PC-3 (cell line): ENCODE measurements around the gene HK1. TPM values are rescaled to one million over a fixed set of nuclear protein-coding genes. Genes with fewer than 3 reads are reported as not detected.
A peak's percentile ranks its signal among the peaks of the same experiment; 100 is the strongest.

Experiments
- ATAC-seq: fragments of 200-7000 bp; cut with Tn5 transposase; 2 replicates; pipeline ENCODE4 v1.9.1; 2020; ENCODE audit warnings: mild to moderate bottlenecking, moderate library complexity
- BruUV-seq: library from RNA; stranded (reverse); fragments of 400-500 nt; replicated peaks from 2 replicates; lab custom pipeline; 2021; lab: Mats Ljungman, UMichigan
- CTCF ChIA-PET: fragments of 300-600 bp; sonication (Branson Sonifier 250); formaldehyde crosslinking; loops from one replicate; lab custom pipeline; 2022; ENCODE audit warnings: antibody characterized with exemption; lab: Charles Lee
- POLR2A ChIA-PET: fragments of 300-600 bp; sonication (Branson Sonifier 250); formaldehyde crosslinking; loops from one replicate; lab custom pipeline; 2022; ENCODE audit warnings: antibody characterized with exemption; ENCODE audit not compliant: unreplicated experiment; lab: Charles Lee
- DNase-seq: peaks from one replicate; pipeline ENCODE4 v3.0.0-alpha.2; 2015
- H2AFZ ChIP-seq: fragments of 300-600 bp; sonication (generic); 2 replicates; pipeline ENCODE4 v1.6.0; 2016; ENCODE audit warnings: antibody characterized with exemption, low read length
- H3F3A ChIP-seq: fragments of 300-600 bp; sonication (generic); one replicate; pipeline ENCODE4 v1.6.0; 2017; ENCODE audit warnings: antibody characterized with exemption, low read length, control low read depth, mild to moderate bottlenecking; ENCODE audit not compliant: unreplicated experiment
- H3K27ac ChIP-seq: fragments of 300-600 bp; sonication (generic); 2 replicates; pipeline ENCODE4 v1.5.1; 2016; ENCODE audit warnings: mild to moderate bottlenecking, low read length
- H3K27me3 ChIP-seq: fragments of 300-600 bp; sonication (generic); 2 replicates; pipeline ENCODE4 v1.6.1; 2016; ENCODE audit warnings: low read length, mixed read lengths
- H3K36me3 ChIP-seq: fragments of 300-600 bp; sonication (generic); 2 replicates; pipeline ENCODE4 v1.6.1; 2016; ENCODE audit warnings: low read depth, mixed run types, low read length, mixed read lengths
- H3K4me1 ChIP-seq: fragments of 300-600 bp; sonication (generic); 2 replicates; pipeline ENCODE4 v1.5.1; 2016; ENCODE audit warnings: low read length; ENCODE audit not compliant: insufficient read depth
- H3K4me2 ChIP-seq: fragments of 300-600 bp; sonication (generic); 2 replicates; pipeline ENCODE4 v1.6.0; 2016; ENCODE audit warnings: low read length
- H3K4me3 ChIP-seq: fragments of 300-600 bp; sonication (generic); 2 replicates; pipeline ENCODE4 v1.5.1; 2016; ENCODE audit warnings: mild to moderate bottlenecking, low read length, mixed read lengths
- H3K79me2 ChIP-seq: fragments of 300-600 bp; sonication (generic); 2 replicates; pipeline ENCODE4 v1.6.1; 2017; ENCODE audit warnings: low read length, mixed read lengths
- H3K9ac ChIP-seq: fragments of 300-600 bp; sonication (generic); 2 replicates; pipeline ENCODE4 v1.6.0; 2016; ENCODE audit warnings: mild to moderate bottlenecking, low read length
- H3K9me2 ChIP-seq: fragments of 300-600 bp; sonication (generic); replicated peaks from 2 replicates; pipeline ENCODE4 v1.6.1; 2016; ENCODE audit warnings: mixed run types, low read length, mixed read lengths
- H3K9me3 ChIP-seq: fragments of 300-600 bp; sonication (generic); 2 replicates; pipeline ENCODE4 v1.6.1; 2016; ENCODE audit warnings: low read length, mixed read lengths
- H4K20me1 ChIP-seq: fragments of 300-600 bp; sonication (generic); 2 replicates; pipeline ENCODE4 v1.6.1; 2016; ENCODE audit warnings: low read length, mixed read lengths
- EZH2 ChIP-seq: fragments of 300-600 bp; sonication (generic); IDR thresholded peaks from one replicate; pipeline ENCODE4 v1.6.1; 2017; ENCODE audit warnings: antibody characterized with exemption, mild to moderate bottlenecking, low read length; ENCODE audit not compliant: unreplicated experiment
- EZH2phosphoT487 ChIP-seq: fragments of 300-600 bp; sonication (generic); IDR thresholded peaks from 2 replicates; pipeline ENCODE4 v1.6.1; 2018; ENCODE audit warnings: mild to moderate bottlenecking, antibody characterized with exemption, low read length, borderline replicate concordance
- intact Hi-C: fragments of 100-400 bp; cut with micrococcal nuclease; formaldehyde crosslinking; loops from 2 replicates; pipeline ENCODE4 v1.9.0; 2023
- total RNA-seq: library from RNA; depleted of rRNA; stranded (reverse); fragments of >200 nt; gene quantifications from 2 replicates; pipeline ENCODE4 v1.2.3, GENCODE V29; 2014
- TF ChIP-seq, protein P1 (sequence below): fragments of 300-600 bp; sonication (generic); conservative IDR thresholded peaks from 2 replicates; pipeline ENCODE4 v1.5.1; 2017; ENCODE audit warnings: antibody characterized with exemption, low read depth, mild to moderate bottlenecking, low read length

The HK1 gene
- total RNA-seq, 1 experiment from 2014 or later = 189 TPM

DNA sequence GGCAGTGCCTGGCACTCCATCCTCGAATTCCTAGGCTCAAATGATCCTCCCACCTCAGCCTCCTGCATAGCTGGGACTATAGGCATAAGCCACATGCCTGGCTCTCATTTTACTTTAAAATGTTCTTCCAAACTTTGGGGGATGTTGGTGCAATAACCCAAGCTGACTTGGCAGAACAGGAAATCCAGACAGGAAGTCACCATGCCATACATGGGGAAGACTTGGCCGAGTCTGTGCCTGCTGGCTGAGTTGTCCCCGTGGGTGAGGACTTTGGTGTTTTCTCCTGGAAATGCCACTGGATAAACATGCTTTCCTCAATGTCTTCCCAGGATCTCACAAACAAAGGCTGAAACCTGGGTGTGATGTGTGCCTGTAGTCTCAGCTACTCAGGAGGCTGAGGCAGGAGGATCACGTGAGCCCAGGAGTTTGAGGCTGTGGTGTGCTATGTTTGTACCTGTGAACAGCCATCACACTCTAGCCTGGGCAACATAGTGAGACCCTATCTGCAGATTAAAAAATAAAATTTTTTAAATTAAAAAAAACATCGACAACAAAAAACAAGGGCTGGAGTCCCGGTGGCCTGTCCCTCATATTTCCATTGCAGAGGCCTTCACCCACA lies 38.4 kb upstream of the HK1 start:
- intact Hi-C loops = loop anchor here (5.0 kb wide), 3 partner anchors 167 to 397 kb away; no protein-coding TSS in a partner anchor
- DNase-seq (peak; percentile 42), ATAC-seq (no peak; the same call in 1 of the 2 replicates)
- Histone ChIP-seq H3K9me3 (no peaks in the 10 kb centered on the region), H3K36me3 (no peaks in the 10 kb centered on the region), H2AFZ (peak overlapping the region; percentile 24; the same call in 1 of the 2 replicates), H3K27ac (no peak overlapping the region), H3K4me3 (no peak overlapping the region), H3F3A (no peaks in the 10 kb centered on the region), H3K79me2 (no peaks in the 10 kb centered on the region), H3K4me1 (peaks cover 25% of the 10 kb centered on the region), H3K27me3 (no peaks in the 10 kb centered on the region), H3K9me2 (no peaks in the 10 kb centered on the region), H3K9ac (no peak overlapping the region), H3K4me2 (no peak overlapping the region), H4K20me1 (no peaks in the 10 kb centered on the region)
- TF ChIP-seq EZH2 (no peak), EZH2phosphoT487 (no peak)
- TF ChIP-seq, protein P1, sequence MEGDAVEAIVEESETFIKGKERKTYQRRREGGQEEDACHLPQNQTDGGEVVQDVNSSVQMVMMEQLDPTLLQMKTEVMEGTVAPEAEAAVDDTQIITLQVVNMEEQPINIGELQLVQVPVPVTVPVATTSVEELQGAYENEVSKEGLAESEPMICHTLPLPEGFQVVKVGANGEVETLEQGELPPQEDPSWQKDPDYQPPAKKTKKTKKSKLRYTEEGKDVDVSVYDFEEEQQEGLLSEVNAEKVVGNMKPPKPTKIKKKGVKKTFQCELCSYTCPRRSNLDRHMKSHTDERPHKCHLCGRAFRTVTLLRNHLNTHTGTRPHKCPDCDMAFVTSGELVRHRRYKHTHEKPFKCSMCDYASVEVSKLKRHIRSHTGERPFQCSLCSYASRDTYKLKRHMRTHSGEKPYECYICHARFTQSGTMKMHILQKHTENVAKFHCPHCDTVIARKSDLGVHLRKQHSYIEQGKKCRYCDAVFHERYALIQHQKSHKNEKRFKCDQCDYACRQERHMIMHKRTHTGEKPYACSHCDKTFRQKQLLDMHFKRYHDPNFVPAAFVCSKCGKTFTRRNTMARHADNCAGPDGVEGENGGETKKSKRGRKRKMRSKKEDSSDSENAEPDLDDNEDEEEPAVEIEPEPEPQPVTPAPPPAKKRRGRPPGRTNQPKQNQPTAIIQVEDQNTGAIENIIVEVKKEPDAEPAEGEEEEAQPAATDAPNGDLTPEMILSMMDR = no peak
- ChIA-PET POLR2A (no interaction called here), CTCF (interaction anchor here (1.7 kb wide), 1 partner anchor 153 kb away, joined by 5 read pairs; no protein-coding TSS in a partner anchor)
- no TSS peak for BruUV-seq

DNA sequence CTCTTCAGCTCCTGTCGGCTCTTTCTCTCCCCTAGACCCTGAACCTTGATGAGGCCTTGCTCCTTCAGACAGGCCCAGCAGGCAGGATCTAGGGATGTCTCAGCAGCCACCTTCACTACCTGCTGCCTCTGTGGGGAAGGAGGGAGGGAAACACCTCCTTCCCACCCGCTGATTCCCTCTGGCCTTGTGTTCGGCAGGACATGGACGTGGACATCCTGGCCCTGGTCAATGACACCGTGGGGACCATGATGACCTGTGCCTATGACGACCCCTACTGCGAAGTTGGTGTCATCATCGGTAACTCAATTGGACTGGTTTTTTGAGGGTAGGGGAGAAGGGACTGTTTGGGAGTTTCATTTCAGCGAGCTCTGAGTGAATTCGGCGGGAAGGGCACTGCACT lies 37.8 kb upstream of the HK1 start:
- H4K20me1 ChIP-seq = no peaks in the 10 kb centered on the region
- ChIA-PET CTCF (interaction anchor here (1.7 kb wide), 1 partner anchor 152 kb away, joined by 5 read pairs; no protein-coding TSS in a partner anchor), POLR2A (no interaction called here)
- H2AFZ ChIP-seq = no peak overlapping the region
- H3K36me3 ChIP-seq = no peaks in the 10 kb centered on the region
- no peaks in the 10 kb centered on the region for H3K9me2 ChIP-seq
- H3K9me3 ChIP-seq = no peaks in the 10 kb centered on the region
- ATAC-seq = no peak
- H3F3A ChIP-seq = no peaks in the 10 kb centered on the region
- no peak overlapping the region for H3K4me3 ChIP-seq
- no peak overlapping the region for H3K27ac ChIP-seq
- no peak overlapping the region for H3K4me2 ChIP-seq
- peaks cover 25% of the 10 kb centered on the region for H3K4me1 ChIP-seq
- no peaks in the 10 kb centered on the region for H3K79me2 ChIP-seq
- intact Hi-C loops = no loop called here
- H3K9ac ChIP-seq = no peak overlapping the region
- no peaks in the 10 kb centered on the region for H3K27me3 ChIP-seq
- no TSS peak for BruUV-seq
- no peak for TF ChIP-seq EZH2phosphoT487
- no peak for TF ChIP-seq EZH2
- TF ChIP-seq, protein P1 = no peak
- DNase-seq = no peak

DNA sequence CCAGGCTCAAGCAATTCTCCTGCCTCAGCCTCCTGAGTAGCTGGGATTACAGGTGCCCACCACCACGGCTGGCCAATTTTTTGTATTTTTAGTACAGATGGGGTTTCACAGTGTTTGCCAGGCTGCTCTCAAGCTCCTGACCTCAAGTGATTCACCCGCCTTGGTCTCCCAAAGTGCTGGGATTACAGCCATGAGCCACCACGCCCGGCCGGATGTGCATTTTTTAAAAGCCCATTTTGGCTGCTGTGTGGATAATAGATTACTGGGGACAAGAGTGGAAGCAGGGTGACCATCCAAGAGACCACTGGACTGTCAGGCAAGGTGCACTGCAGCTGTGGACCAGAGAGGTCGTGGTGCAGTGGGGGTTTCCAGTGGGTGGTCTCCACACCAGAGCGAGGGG lies 36.7 kb upstream of the HK1 start:
- peak; percentile 61 for ATAC-seq
- DNase-seq = peak; percentile 85

More for the DNA sequence above, 36.7 kb upstream of the HK1 start:
- Histone ChIP-seq H3K9ac (no peak overlapping the region), H3K9me2 (no peaks in the 10 kb centered on the region), H3K4me1 (peaks cover 25% of the 10 kb centered on the region), H3K9me3 (no peaks in the 10 kb centered on the region), H3K36me3 (no peaks in the 10 kb centered on the region), H3F3A (no peaks in the 10 kb centered on the region), H4K20me1 (no peaks in the 10 kb centered on the region), H3K27me3 (no peaks in the 10 kb centered on the region), H3K4me3 (no peak overlapping the region), H3K4me2 (peak overlapping the region; percentile 48), H2AFZ (peak overlapping the region; percentile 47), H3K27ac (no peak overlapping the region), H3K79me2 (no peaks in the 10 kb centered on the region)
- intact Hi-C loops = loop anchor here (1.0 kb wide), 1 partner anchor 151 kb away; no protein-coding TSS in a partner anchor
- TF ChIP-seq, protein P1 = no peak
- TF ChIP-seq EZH2phosphoT487 = no peak
- TF ChIP-seq EZH2 = no peak
- CTCF ChIA-PET = interaction anchor here (0.6 to 1.3 kb wide), 5 partner anchors 149 to 281 kb away, joined by 3 read pairs; no protein-coding TSS in a partner anchor
- no TSS peak for BruUV-seq
- POLR2A ChIA-PET = no interaction called here
